GM10248 (cell line): ENCODE data around the gene SLC10A7.

Experiments used
- CTCF ChIA-PET: fragments of 300-600 bp; sonication (Branson Sonifier 250); formaldehyde crosslinking; extraction: SDS; loops from one replicate; lab custom pipeline; 2021; ENCODE audit warnings: antibody characterized with exemption; lab: Yijun Ruan, JAX
- POLR2A ChIA-PET: fragments of 350-650 bp; sonication (Branson Sonifier 250); formaldehyde crosslinking; extraction: SDS; loops from one replicate; lab custom pipeline; 2020; ENCODE audit warnings: antibody characterized with exemption; lab: Yijun Ruan, JAX
- DNase-seq: peaks from one replicate; pipeline ENCODE4 v3.0.0; 2012; ENCODE audit errors: extremely low spot score
- TF ChIP-seq, protein P1 (sequence below): IDR thresholded peaks from 2 replicates; pipeline ENCODE4 v1.5.1; 2012; ENCODE audit warnings: mild to moderate bottlenecking, low read depth; ENCODE audit errors: extremely low read depth, missing control alignments, control extremely low read depth

SLC10A7 gene

GRCh38 chr4:146210890-146211289, 310.9 kb downstream of the SLC10A7 start:
- ChIA-PET POLR2A (no interaction called here), CTCF (interaction anchor here (1.3 kb wide), 1 partner anchor 13 kb away, joined by 3 read pairs; no protein-coding TSS in a partner anchor)
- no peak for DNase-seq
- TF ChIP-seq, protein P1, sequence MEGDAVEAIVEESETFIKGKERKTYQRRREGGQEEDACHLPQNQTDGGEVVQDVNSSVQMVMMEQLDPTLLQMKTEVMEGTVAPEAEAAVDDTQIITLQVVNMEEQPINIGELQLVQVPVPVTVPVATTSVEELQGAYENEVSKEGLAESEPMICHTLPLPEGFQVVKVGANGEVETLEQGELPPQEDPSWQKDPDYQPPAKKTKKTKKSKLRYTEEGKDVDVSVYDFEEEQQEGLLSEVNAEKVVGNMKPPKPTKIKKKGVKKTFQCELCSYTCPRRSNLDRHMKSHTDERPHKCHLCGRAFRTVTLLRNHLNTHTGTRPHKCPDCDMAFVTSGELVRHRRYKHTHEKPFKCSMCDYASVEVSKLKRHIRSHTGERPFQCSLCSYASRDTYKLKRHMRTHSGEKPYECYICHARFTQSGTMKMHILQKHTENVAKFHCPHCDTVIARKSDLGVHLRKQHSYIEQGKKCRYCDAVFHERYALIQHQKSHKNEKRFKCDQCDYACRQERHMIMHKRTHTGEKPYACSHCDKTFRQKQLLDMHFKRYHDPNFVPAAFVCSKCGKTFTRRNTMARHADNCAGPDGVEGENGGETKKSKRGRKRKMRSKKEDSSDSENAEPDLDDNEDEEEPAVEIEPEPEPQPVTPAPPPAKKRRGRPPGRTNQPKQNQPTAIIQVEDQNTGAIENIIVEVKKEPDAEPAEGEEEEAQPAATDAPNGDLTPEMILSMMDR = no peak

- DNase-seq = no peak
- CTCF ChIA-PET = interaction anchor here (1.5 kb wide), 1 partner anchor 9 kb away, joined by 3 read pairs; no protein-coding TSS in a partner anchor
- POLR2A ChIA-PET = no interaction called here
- TF ChIP-seq, protein P1 = no peak
Measured at GRCh38 chr4:146207410-146207809, 314.3 kb downstream of the SLC10A7 start.
